COR-L47 (cell line): ENCODE data around the gene SETD5.

Source experiments
- DNase-seq: peaks from one replicate; lab custom pipeline; 2025; lab: John Stamatoyannopoulos, UW

Gene SETD5

GRCh38 chr3:9397332-9397905 is at the start of gene SETD5:
Gene SETD5 (plus strand): TSS chr3:9397615. CDS start chr3:9428939, 31,324 bp downstream.
- DNase-seq = peak; percentile 88

GRCh38 chr3:9347887-9348286 is 49.5 kb upstream of the SETD5 start:
- DNase-seq = no peak

- no peak for DNase-seq
Measured at GRCh38 chr3:9349321-9350117, 47.9 kb upstream of the SETD5 start.

GRCh38 chr3:9351709-9352126 is 45.7 kb upstream of the SETD5 start:
- DNase-seq = no peak

GRCh38 chr3:9352917-9353752 is 44.3 kb upstream of the SETD5 start:
- peak; percentile 9 for DNase-seq

- no peak for DNase-seq
Measured at GRCh38 chr3:9361691-9362388, 35.6 kb upstream of the SETD5 start.

- DNase-seq = peak; percentile 72
Measured at GRCh38 chr3:9362731-9363530, 34.5 kb upstream of the SETD5 start, which contains the start of gene THUMPD3. Gene THUMPD3 (plus strand): TSS chr3:9363054. CDS start chr3:9365069, 2,015 bp downstream.

- DNase-seq = no peak
Measured at GRCh38 chr3:9369508-9369907, 27.9 kb upstream of the SETD5 start.

- DNase-seq = no peak
Measured at GRCh38 chr3:9373465-9373864, 23.9 kb upstream of the SETD5 start.

GRCh38 chr3:9377981-9378380 is 19.4 kb upstream of the SETD5 start:
- DNase-seq = no peak

GRCh38 chr3:9379327-9379726 is 18.1 kb upstream of the SETD5 start:
- DNase-seq = no peak

- DNase-seq = no peak
Measured at GRCh38 chr3:9380014-9380413, 17.4 kb upstream of the SETD5 start.

GRCh38 chr3:9384141-9384828 is 13.1 kb upstream of the SETD5 start:
- no peak for DNase-seq

GRCh38 chr3:9385187-9386077 is 12.0 kb upstream of the SETD5 start:
- no peak for DNase-seq

GRCh38 chr3:9386078-9386459 is 11.3 kb upstream of the SETD5 start:
- DNase-seq = no peak

- DNase-seq = no peak
Measured at GRCh38 chr3:9386501-9387321, 10.7 kb upstream of the SETD5 start.

- no peak for DNase-seq
Measured at GRCh38 chr3:9387322-9387655, 10.1 kb upstream of the SETD5 start.

- DNase-seq = no peak
Measured at GRCh38 chr3:9388142-9388541, 9.3 kb upstream of the SETD5 start.
